ENCODE data around the gene GOLGA8M.
"Not testable (repeated sequence)": the region's sequence is repeated elsewhere in the genome, so short reads cannot be mapped to it uniquely, and the experiment has no call there.

- TF ChIP-seq CTCF (conservative IDR thresholded peaks at IDR 0.05 in 1 of 2, IDR thresholded peaks at IDR 0.05 in 1 of 2; ENCODE audit: low read depth in 1 of 2, low read length in 2 of 2); EZH2 (IDR thresholded peaks at IDR 0.05; ENCODE audit: low read length, missing control alignments): not testable (repeated sequence)
Measured at GRCh38 chr15:28738590-28739292, 26.5 kb upstream of the GOLGA8M start.

Data from fibroblast of lung (primary cell).